Transverse colon (tissue), 3 donors: Measurements from ENCODE around the gene CDK5RAP1.

Experiments used
- CTCF ChIP-seq, 5 experiments: fragments of 200-600 bp in 3 of 5; fragments of 450-650 bp in 2 of 5; sonication (generic) in 3 of 5; IDR thresholded peaks; 1 replicate in 2 of 5; 2 replicates in 3 of 5; pipeline ENCODE4 v1.5.1; 2016 to 2017; ENCODE audit warnings: antibody characterized with exemption in 5 of 5, inconsistent platforms in 3 of 5, mild to moderate bottlenecking in 2 of 5, moderate library complexity in 1 of 5
- EP300 ChIP-seq: sonication (generic); formaldehyde crosslinking; IDR thresholded peaks from one replicate; pipeline ENCODE4 v1.6.1; 2017; ENCODE audit warnings: antibody characterized with exemption, low read depth
- POLR2A ChIP-seq: fragments of 450-650 bp; IDR thresholded peaks from one replicate; pipeline ENCODE4 v1.6.1; 2016; ENCODE audit warnings: antibody characterized with exemption, mild to moderate bottlenecking, moderate library complexity

- TF ChIP-seq CTCF (IDR thresholded peaks at IDR 0.05) (no peak), EP300 (no peak), POLR2A (no peak)
Measured at GRCh38 chr20:33388268-33388667, 13.1 kb downstream of the CDK5RAP1 start.
